Breast epithelium (tissue), 3 donors: ENCODE results near the gene LHPP.

ENCODE experiments used
- CTCF ChIP-seq, 3 donors: fragments of 450-650 bp; IDR thresholded peaks; one replicate each; pipeline ENCODE4 v1.5.1; 2016 to 2017; ENCODE audit warnings: antibody characterized with exemption in 3 of 3, mild to moderate bottlenecking in 3 of 3, moderate library complexity in 3 of 3
- POLR2AphosphoS5 ChIP-seq, 3 donors: sonication (generic); formaldehyde crosslinking; IDR thresholded peaks; one replicate each; pipeline ENCODE4 v1.6.1; 2017; ENCODE audit warnings: antibody characterized with exemption in 3 of 3

- no peak for TF ChIP-seq CTCF (IDR thresholded peaks at IDR 0.05)
- no peak for TF ChIP-seq POLR2AphosphoS5 (IDR thresholded peaks at IDR 0.05)
Observed at GRCh38 chr10:124646483-124647352, 185.1 kb downstream of the LHPP start.
